ENCODE data around the gene PRDM16. TPM values are rescaled to one million over a fixed set of nuclear protein-coding genes. Genes with fewer than 3 reads are reported as not detected.

The PRDM16 gene
- polyA plus RNA-seq, 1 donor from 2014 or later, result 0.21 TPM

DNA sequence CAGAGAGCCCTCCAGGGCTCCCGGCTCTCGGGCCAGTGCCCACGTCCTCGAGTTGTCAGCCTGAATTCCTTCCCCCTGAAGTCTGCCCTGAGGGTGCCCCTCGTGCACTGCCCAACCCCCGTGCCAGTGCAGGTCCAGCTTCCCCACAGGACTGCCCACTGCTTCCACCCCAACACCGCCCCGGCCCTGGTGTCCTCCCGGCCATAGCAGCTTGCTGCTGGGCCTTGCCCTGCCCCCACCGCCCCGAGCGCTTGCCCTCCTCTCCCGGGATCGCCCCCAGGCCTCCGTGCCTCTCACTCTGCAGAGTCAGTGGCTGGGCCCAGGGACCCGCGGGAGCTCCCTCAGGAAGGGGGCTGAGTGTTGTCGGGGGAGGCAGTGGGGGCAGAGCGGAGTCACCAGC is 361.4 kb downstream of the PRDM16 start:
- Histone ChIP-seq H3K9me2 (ENCODE audit: insufficient read depth, low read length) (no peaks in the 10 kb centered on the region), H3K4me3 (ENCODE audit: low read length) (no peak overlapping the region), H3K4me2 (ENCODE audit: low read length) (no peak overlapping the region), H3K36me3 (ENCODE audit: insufficient read depth, low read length) (no peaks in the 10 kb centered on the region), H3K9ac (ENCODE audit: low read length) (no peak overlapping the region), H3K79me2 (replicated peaks; ENCODE audit: insufficient read depth, low read length) (no peaks in the 10 kb centered on the region), H3K27ac (ENCODE audit: low read length) (no peak overlapping the region), H4K20me1 (ENCODE audit: insufficient read depth) (no peaks in the 10 kb centered on the region), H3F3A (ENCODE audit: insufficient read depth, low read length, poor library complexity, severe bottlenecking) (no peaks in the 10 kb centered on the region), H3K27me3 (ENCODE audit: insufficient read depth, low read depth, low read length) (no peaks in the 10 kb centered on the region), H3K9me3 (ENCODE audit: low read length) (no peaks in the 10 kb centered on the region), H2AFZ (ENCODE audit: low read depth, low read length) (no peak overlapping the region)
- TF ChIP-seq POLR2AphosphoS5 (IDR thresholded peaks at IDR 0.05) (no peak), SMC3 (conservative IDR thresholded peaks at IDR 0.05; ENCODE audit: poor library complexity) (no peak), EZH2 (IDR thresholded peaks at IDR 0.05; ENCODE audit: borderline replicate concordance, insufficient read depth, low read length, poor library complexity, severe bottlenecking) (no peak), MXI1 (conservative IDR thresholded peaks at IDR 0.05; ENCODE audit: poor library complexity, severe bottlenecking) (no peak), TAF1 (IDR thresholded peaks at IDR 0.05; ENCODE audit: low read depth) (no peak), RAD21 (conservative IDR thresholded peaks at IDR 0.05) (no peak), EP300 (conservative IDR thresholded peaks at IDR 0.05; ENCODE audit: poor library complexity, severe bottlenecking) (no peak), CTCF (IDR thresholded peaks at IDR 0.05; ENCODE audit: poor library complexity, severe bottlenecking) (no peak)
- TF ChIP-seq, protein P1, sequence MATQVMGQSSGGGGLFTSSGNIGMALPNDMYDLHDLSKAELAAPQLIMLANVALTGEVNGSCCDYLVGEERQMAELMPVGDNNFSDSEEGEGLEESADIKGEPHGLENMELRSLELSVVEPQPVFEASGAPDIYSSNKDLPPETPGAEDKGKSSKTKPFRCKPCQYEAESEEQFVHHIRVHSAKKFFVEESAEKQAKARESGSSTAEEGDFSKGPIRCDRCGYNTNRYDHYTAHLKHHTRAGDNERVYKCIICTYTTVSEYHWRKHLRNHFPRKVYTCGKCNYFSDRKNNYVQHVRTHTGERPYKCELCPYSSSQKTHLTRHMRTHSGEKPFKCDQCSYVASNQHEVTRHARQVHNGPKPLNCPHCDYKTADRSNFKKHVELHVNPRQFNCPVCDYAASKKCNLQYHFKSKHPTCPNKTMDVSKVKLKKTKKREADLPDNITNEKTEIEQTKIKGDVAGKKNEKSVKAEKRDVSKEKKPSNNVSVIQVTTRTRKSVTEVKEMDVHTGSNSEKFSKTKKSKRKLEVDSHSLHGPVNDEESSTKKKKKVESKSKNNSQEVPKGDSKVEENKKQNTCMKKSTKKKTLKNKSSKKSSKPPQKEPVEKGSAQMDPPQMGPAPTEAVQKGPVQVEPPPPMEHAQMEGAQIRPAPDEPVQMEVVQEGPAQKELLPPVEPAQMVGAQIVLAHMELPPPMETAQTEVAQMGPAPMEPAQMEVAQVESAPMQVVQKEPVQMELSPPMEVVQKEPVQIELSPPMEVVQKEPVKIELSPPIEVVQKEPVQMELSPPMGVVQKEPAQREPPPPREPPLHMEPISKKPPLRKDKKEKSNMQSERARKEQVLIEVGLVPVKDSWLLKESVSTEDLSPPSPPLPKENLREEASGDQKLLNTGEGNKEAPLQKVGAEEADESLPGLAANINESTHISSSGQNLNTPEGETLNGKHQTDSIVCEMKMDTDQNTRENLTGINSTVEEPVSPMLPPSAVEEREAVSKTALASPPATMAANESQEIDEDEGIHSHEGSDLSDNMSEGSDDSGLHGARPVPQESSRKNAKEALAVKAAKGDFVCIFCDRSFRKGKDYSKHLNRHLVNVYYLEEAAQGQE (IDR thresholded peaks at IDR 0.05; ENCODE audit: borderline replicate concordance), result no peak

- no peak for TF ChIP-seq RAD21 (conservative IDR thresholded peaks at IDR 0.05)
- no peak for TF ChIP-seq MXI1 (conservative IDR thresholded peaks at IDR 0.05; ENCODE audit: poor library complexity, severe bottlenecking)
- no peak for TF ChIP-seq EP300 (conservative IDR thresholded peaks at IDR 0.05; ENCODE audit: poor library complexity, severe bottlenecking)
- TF ChIP-seq EZH2 (IDR thresholded peaks at IDR 0.05; ENCODE audit: borderline replicate concordance, insufficient read depth, low read length, poor library complexity, severe bottlenecking), result no peak
- TF ChIP-seq, protein P1 (IDR thresholded peaks at IDR 0.05; ENCODE audit: borderline replicate concordance), result no peak
- TF ChIP-seq TAF1 (IDR thresholded peaks at IDR 0.05; ENCODE audit: low read depth), result no peak
- TF ChIP-seq SMC3 (conservative IDR thresholded peaks at IDR 0.05; ENCODE audit: poor library complexity), result no peak
- TF ChIP-seq CTCF (IDR thresholded peaks at IDR 0.05; ENCODE audit: poor library complexity, severe bottlenecking), result no peak
- no peak for TF ChIP-seq POLR2AphosphoS5 (IDR thresholded peaks at IDR 0.05)
- no peaks in the 10 kb centered on the region for H3K9me3 ChIP-seq (ENCODE audit: low read length)
- H3K4me2 ChIP-seq (ENCODE audit: low read length), result no peak overlapping the region
- no peaks in the 10 kb centered on the region for H3F3A ChIP-seq (ENCODE audit: insufficient read depth, low read length, poor library complexity, severe bottlenecking)
- H3K9me2 ChIP-seq (ENCODE audit: insufficient read depth, low read length), result no peaks in the 10 kb centered on the region
- H3K9ac ChIP-seq (ENCODE audit: low read length), result no peak overlapping the region
- H3K27me3 ChIP-seq (ENCODE audit: insufficient read depth, low read depth, low read length), result no peaks in the 10 kb centered on the region
- no peak overlapping the region for H3K4me3 ChIP-seq (ENCODE audit: low read length)
- no peaks in the 10 kb centered on the region for H3K79me2 ChIP-seq (replicated peaks; ENCODE audit: insufficient read depth, low read length)
- no peak overlapping the region for H2AFZ ChIP-seq (ENCODE audit: low read depth, low read length)
- H4K20me1 ChIP-seq (ENCODE audit: insufficient read depth), result no peaks in the 10 kb centered on the region
- no peak overlapping the region for H3K27ac ChIP-seq (ENCODE audit: low read length)
- H3K36me3 ChIP-seq (ENCODE audit: insufficient read depth, low read length), result no peaks in the 10 kb centered on the region
Measured at GRCh38 chr1:3430820-3431219, 361.8 kb downstream of the PRDM16 start.

Measured in neural cell (in vitro differentiated cells).